WTC11 (cell line): Measurements from ENCODE around the gene RHOU.

Experiments used
- ESRRA ChIP-seq: sonication (generic); formaldehyde crosslinking; IDR thresholded peaks from 2 replicates; pipeline ENCODE4 v1.8.1; 2022; ENCODE audit warnings: mild to moderate bottlenecking, missing genetic modification reagents, borderline replicate concordance
- GABPB1 ChIP-seq: sonication (generic); formaldehyde crosslinking; IDR thresholded peaks from 2 replicates; pipeline ENCODE4 v1.8.1; 2023; ENCODE audit warnings: mild to moderate bottlenecking, missing genetic modification reagents
- TP53 ChIP-seq: sonication (generic); formaldehyde crosslinking; IDR thresholded peaks from 2 replicates; pipeline ENCODE4 v1.8.1; 2023; ENCODE audit warnings: mild to moderate bottlenecking, missing genetic modification reagents
- ZNF121 ChIP-seq: sonication (generic); formaldehyde crosslinking; IDR thresholded peaks from 2 replicates; pipeline ENCODE4 v1.8.0; 2023; ENCODE audit warnings: missing genetic modification reagents
- TF ChIP-seq, protein P1 (sequence below): fragments of 200-600 bp; IDR thresholded peaks from 2 replicates; pipeline ENCODE4 v1.8.0; 2022; ENCODE audit warnings: antibody characterized with exemption
- TF ChIP-seq, protein P2 (sequence below): sonication (generic); formaldehyde crosslinking; IDR thresholded peaks from 2 replicates; pipeline ENCODE4 v1.8.0; 2022; ENCODE audit warnings: missing genetic modification reagents
- TF ChIP-seq, protein P3 (sequence below): sonication (generic); formaldehyde crosslinking; conservative IDR thresholded peaks from 2 replicates; pipeline ENCODE4 v1.8.1; 2023; ENCODE audit warnings: mild to moderate bottlenecking, low read depth, missing genetic modification reagents, moderate library complexity
- TF ChIP-seq, protein P4 (sequence below): fragments of 250-450 bp; sonication (Bioruptor Pico); IDR thresholded peaks from 2 replicates; pipeline ENCODE4 v1.9.0; 2021; ENCODE audit warnings: mild to moderate bottlenecking, borderline replicate concordance
- TF ChIP-seq, protein P5 (sequence below): sonication (generic); formaldehyde crosslinking; IDR thresholded peaks from 2 replicates; pipeline ENCODE4 v1.8.0; 2022; ENCODE audit warnings: mild to moderate bottlenecking, missing genetic modification reagents

DNA sequence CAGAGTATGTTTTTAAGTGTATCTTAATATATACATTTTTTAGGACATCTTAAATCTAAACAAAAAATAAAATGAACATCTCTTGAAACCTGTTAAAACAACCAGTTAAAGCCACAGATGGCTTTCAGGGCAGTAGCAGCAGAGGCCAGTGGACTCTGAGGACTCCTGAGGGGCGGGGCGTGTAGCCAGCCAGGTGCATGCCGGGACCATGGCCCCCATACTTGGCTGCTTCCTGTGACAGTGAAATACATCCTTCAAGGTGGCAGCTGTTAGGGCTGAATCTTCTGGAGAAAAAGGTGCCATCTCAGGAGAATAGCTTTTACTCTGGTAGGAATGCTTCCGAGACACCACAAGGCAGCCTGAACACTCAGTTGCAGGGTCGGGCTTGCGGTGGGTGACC is 9.6 kb downstream of the RHOU start:
- TF ChIP-seq, protein P1, sequence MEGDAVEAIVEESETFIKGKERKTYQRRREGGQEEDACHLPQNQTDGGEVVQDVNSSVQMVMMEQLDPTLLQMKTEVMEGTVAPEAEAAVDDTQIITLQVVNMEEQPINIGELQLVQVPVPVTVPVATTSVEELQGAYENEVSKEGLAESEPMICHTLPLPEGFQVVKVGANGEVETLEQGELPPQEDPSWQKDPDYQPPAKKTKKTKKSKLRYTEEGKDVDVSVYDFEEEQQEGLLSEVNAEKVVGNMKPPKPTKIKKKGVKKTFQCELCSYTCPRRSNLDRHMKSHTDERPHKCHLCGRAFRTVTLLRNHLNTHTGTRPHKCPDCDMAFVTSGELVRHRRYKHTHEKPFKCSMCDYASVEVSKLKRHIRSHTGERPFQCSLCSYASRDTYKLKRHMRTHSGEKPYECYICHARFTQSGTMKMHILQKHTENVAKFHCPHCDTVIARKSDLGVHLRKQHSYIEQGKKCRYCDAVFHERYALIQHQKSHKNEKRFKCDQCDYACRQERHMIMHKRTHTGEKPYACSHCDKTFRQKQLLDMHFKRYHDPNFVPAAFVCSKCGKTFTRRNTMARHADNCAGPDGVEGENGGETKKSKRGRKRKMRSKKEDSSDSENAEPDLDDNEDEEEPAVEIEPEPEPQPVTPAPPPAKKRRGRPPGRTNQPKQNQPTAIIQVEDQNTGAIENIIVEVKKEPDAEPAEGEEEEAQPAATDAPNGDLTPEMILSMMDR, result no peak
- TF ChIP-seq ZNF121 (CRISPR knock-in tag) (no peak), TP53 (no peak), GABPB1 (CRISPR knock-in tag) (no peak), ESRRA (CRISPR knock-in tag) (no peak)
- TF ChIP-seq, protein P2, sequence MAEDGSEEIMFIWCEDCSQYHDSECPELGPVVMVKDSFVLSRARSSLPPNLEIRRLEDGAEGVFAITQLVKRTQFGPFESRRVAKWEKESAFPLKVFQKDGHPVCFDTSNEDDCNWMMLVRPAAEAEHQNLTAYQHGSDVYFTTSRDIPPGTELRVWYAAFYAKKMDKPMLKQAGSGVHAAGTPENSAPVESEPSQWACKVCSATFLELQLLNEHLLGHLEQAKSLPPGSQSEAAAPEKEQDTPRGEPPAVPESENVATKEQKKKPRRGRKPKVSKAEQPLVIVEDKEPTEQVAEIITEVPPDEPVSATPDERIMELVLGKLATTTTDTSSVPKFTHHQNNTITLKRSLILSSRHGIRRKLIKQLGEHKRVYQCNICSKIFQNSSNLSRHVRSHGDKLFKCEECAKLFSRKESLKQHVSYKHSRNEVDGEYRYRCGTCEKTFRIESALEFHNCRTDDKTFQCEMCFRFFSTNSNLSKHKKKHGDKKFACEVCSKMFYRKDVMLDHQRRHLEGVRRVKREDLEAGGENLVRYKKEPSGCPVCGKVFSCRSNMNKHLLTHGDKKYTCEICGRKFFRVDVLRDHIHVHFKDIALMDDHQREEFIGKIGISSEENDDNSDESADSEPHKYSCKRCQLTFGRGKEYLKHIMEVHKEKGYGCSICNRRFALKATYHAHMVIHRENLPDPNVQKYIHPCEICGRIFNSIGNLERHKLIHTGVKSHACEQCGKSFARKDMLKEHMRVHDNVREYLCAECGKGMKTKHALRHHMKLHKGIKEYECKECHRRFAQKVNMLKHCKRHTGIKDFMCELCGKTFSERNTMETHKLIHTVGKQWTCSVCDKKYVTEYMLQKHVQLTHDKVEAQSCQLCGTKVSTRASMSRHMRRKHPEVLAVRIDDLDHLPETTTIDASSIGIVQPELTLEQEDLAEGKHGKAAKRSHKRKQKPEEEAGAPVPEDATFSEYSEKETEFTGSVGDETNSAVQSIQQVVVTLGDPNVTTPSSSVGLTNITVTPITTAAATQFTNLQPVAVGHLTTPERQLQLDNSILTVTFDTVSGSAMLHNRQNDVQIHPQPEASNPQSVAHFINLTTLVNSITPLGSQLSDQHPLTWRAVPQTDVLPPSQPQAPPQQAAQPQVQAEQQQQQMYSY (CRISPR knock-in tag), result no peak
- TF ChIP-seq, protein P3, sequence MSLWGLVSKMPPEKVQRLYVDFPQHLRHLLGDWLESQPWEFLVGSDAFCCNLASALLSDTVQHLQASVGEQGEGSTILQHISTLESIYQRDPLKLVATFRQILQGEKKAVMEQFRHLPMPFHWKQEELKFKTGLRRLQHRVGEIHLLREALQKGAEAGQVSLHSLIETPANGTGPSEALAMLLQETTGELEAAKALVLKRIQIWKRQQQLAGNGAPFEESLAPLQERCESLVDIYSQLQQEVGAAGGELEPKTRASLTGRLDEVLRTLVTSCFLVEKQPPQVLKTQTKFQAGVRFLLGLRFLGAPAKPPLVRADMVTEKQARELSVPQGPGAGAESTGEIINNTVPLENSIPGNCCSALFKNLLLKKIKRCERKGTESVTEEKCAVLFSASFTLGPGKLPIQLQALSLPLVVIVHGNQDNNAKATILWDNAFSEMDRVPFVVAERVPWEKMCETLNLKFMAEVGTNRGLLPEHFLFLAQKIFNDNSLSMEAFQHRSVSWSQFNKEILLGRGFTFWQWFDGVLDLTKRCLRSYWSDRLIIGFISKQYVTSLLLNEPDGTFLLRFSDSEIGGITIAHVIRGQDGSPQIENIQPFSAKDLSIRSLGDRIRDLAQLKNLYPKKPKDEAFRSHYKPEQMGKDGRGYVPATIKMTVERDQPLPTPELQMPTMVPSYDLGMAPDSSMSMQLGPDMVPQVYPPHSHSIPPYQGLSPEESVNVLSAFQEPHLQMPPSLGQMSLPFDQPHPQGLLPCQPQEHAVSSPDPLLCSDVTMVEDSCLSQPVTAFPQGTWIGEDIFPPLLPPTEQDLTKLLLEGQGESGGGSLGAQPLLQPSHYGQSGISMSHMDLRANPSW, result no peak
- TF ChIP-seq, protein P4, sequence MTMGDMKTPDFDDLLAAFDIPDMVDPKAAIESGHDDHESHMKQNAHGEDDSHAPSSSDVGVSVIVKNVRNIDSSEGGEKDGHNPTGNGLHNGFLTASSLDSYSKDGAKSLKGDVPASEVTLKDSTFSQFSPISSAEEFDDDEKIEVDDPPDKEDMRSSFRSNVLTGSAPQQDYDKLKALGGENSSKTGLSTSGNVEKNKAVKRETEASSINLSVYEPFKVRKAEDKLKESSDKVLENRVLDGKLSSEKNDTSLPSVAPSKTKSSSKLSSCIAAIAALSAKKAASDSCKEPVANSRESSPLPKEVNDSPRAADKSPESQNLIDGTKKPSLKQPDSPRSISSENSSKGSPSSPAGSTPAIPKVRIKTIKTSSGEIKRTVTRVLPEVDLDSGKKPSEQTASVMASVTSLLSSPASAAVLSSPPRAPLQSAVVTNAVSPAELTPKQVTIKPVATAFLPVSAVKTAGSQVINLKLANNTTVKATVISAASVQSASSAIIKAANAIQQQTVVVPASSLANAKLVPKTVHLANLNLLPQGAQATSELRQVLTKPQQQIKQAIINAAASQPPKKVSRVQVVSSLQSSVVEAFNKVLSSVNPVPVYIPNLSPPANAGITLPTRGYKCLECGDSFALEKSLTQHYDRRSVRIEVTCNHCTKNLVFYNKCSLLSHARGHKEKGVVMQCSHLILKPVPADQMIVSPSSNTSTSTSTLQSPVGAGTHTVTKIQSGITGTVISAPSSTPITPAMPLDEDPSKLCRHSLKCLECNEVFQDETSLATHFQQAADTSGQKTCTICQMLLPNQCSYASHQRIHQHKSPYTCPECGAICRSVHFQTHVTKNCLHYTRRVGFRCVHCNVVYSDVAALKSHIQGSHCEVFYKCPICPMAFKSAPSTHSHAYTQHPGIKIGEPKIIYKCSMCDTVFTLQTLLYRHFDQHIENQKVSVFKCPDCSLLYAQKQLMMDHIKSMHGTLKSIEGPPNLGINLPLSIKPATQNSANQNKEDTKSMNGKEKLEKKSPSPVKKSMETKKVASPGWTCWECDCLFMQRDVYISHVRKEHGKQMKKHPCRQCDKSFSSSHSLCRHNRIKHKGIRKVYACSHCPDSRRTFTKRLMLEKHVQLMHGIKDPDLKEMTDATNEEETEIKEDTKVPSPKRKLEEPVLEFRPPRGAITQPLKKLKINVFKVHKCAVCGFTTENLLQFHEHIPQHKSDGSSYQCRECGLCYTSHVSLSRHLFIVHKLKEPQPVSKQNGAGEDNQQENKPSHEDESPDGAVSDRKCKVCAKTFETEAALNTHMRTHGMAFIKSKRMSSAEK, result no peak
- TF ChIP-seq, protein P5, sequence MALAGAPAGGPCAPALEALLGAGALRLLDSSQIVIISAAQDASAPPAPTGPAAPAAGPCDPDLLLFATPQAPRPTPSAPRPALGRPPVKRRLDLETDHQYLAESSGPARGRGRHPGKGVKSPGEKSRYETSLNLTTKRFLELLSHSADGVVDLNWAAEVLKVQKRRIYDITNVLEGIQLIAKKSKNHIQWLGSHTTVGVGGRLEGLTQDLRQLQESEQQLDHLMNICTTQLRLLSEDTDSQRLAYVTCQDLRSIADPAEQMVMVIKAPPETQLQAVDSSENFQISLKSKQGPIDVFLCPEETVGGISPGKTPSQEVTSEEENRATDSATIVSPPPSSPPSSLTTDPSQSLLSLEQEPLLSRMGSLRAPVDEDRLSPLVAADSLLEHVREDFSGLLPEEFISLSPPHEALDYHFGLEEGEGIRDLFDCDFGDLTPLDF (CRISPR knock-in tag), result no peak
